Measurements from ENCODE around the gene SIGLEC12. TPM values are rescaled to one million over a fixed set of nuclear protein-coding genes. Genes with fewer than 3 reads are reported as not detected.

SIGLEC12 gene
- total and polyA plus RNA-seq, 2 donors (not counting 1 experiment from before 2014, with no cell fraction given): 0.24 TPM; not detected in 1

DNA sequence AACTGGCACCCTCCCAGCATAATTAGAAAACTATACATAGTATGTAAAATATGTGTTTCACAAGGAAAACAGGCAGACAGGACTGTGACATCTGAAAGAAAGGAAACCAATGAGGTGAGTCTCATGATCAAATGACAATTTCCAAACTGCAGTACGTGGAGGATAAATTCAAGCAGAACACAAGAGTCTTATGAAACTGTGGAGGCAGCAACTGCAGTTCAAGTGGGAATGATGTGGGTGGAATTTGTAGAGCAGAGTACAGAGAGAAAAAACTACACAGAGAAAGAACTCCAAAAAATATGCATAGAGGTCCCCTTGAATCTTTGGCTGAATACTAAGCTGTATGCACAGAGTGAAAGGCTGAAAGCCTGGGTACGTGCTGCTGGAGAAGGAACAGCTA is 20.2 kb upstream of the SIGLEC12 start:
- 80% methylated on average over 1 of the region's 2 CpGs for WGBS (ENCODE audit: insufficient coverage)
- peaks cover 2% of the 10 kb centered on the region for H3K9me3 Mint-ChIP-seq (ENCODE audit: insufficient read depth)
- ATAC-seq (ENCODE audit: low read depth) (no peak), DNase-seq (no peak)
- Histone ChIP-seq H2AFZ (ENCODE audit: insufficient read depth, low read depth, low read length, poor library complexity, severe bottlenecking) (no peak overlapping the region), H3K4me1 (ENCODE audit: control insufficient read depth in 2 of 2, insufficient read depth in 2 of 2, low read length in 2 of 2) (peaks cover 14 to 22% of the 10 kb centered on the region in 2 donors), H3K9me3 (ENCODE audit: control extremely low read depth in 1 of 3, control insufficient read depth in 2 of 3, insufficient read depth in 1 of 3, low read length in 2 of 3) (peaks cover 0 to 14% (median 3%) of the 10 kb centered on the region in 3 donors), H3K4me2 (replicated peaks; ENCODE audit: low read depth, low read length, poor library complexity, severe bottlenecking) (no peak overlapping the region), H3K27me3 (replicated peaks in 1 of 4; ENCODE audit: control extremely low read depth in 1 of 4, control insufficient read depth in 3 of 4, insufficient read depth in 4 of 4, low read length in 3 of 4) (no peaks in the 10 kb centered on the region), H3K79me2 (ENCODE audit: control insufficient read depth, insufficient read depth, low read length) (no peaks in the 10 kb centered on the region), H3K9ac (ENCODE audit: low read length) (no peak overlapping the region), H3K36me3 (replicated peaks in 1 of 2; ENCODE audit: control extremely low read depth in 1 of 2, control insufficient read depth in 1 of 2, extremely low read depth in 1 of 2, insufficient read depth in 2 of 2, low read length in 1 of 2) (peaks cover 0 to 21% of the 10 kb centered on the region in 2 experiments), H3K27ac (ENCODE audit: low read length in 2 of 2) (no peak overlapping the region), H4K20me1 (ENCODE audit: control insufficient read depth, insufficient read depth, low read length, poor library complexity, severe bottlenecking) (no peaks in the 10 kb centered on the region), H3K4me3 (ENCODE audit: control extremely low read depth in 1 of 5, extremely low read depth in 1 of 5, insufficient read depth in 1 of 5, low read depth in 2 of 5, low read length in 4 of 5) (no peak overlapping the region)
- H3K4me3 Mint-ChIP-seq: no peak overlapping the region
- ChIA-PET CTCF (interaction anchor here (0.6 to 1.6 kb wide), 5 partner anchors 8 to 138 kb away, joined by 3 to 6 read pairs (median 4); no protein-coding TSS in a partner anchor), POLR2A (no interaction called here)
- H3K27ac Mint-ChIP-seq: no peak overlapping the region
- intact Hi-C loops (cut with micrococcal nuclease): no loop called here
- H3K4me1 Mint-ChIP-seq: peaks cover 47% of the 10 kb centered on the region
- TF ChIP-seq EZH2 (IDR thresholded peaks at IDR 0.05; ENCODE audit: borderline replicate concordance, insufficient read depth, low read depth, low read length, poor library complexity, severe bottlenecking) (no peak), CTCF (IDR thresholded peaks at IDR 0.05) (no peak)
- no peaks in the 10 kb centered on the region for H3K27me3 Mint-ChIP-seq

DNA sequence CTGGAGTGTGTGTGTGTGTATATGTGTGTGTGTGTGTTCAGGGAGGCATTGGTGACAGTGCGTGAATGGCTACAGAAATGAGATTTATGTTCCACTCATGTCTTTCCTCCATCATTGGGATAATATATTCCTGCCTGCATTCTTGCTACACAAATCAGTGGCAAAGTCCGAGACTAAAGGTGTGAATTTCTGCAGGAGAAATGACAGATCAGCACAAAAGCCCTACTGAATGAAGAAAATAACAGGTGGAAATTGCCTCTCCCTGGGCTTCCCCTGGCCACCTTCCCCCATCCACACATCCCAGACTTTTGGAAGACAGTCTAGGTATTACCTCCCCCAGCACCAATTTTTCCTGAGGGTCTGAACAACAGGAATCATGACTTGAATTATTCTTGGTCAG is 19.8 kb upstream of the SIGLEC12 start:
- ATAC-seq (ENCODE audit: low read depth) (no peak), DNase-seq (no peak)
- Histone ChIP-seq H3K4me1 (ENCODE audit: control insufficient read depth in 2 of 2, insufficient read depth in 2 of 2, low read length in 2 of 2) (peaks cover 14 to 22% of the 10 kb centered on the region in 2 donors), H3K27me3 (replicated peaks in 1 of 4; ENCODE audit: control extremely low read depth in 1 of 4, control insufficient read depth in 3 of 4, insufficient read depth in 4 of 4, low read length in 3 of 4) (no peaks in the 10 kb centered on the region), H3K27ac (ENCODE audit: low read length in 2 of 2) (no peak overlapping the region), H3K79me2 (ENCODE audit: control insufficient read depth, insufficient read depth, low read length) (no peaks in the 10 kb centered on the region), H3K4me3 (ENCODE audit: control extremely low read depth in 1 of 5, extremely low read depth in 1 of 5, insufficient read depth in 1 of 5, low read depth in 2 of 5, low read length in 4 of 5) (no peak overlapping the region), H3K9ac (ENCODE audit: low read length) (no peak overlapping the region), H3K4me2 (replicated peaks; ENCODE audit: low read depth, low read length, poor library complexity, severe bottlenecking) (no peak overlapping the region), H2AFZ (ENCODE audit: insufficient read depth, low read depth, low read length, poor library complexity, severe bottlenecking) (no peak overlapping the region), H3K9me3 (ENCODE audit: control extremely low read depth in 1 of 3, control insufficient read depth in 2 of 3, insufficient read depth in 1 of 3, low read length in 2 of 3) (peaks cover 0 to 14% (median 3%) of the 10 kb centered on the region in 3 donors), H3K36me3 (replicated peaks in 1 of 2; ENCODE audit: control extremely low read depth in 1 of 2, control insufficient read depth in 1 of 2, extremely low read depth in 1 of 2, insufficient read depth in 2 of 2, low read length in 1 of 2) (peaks cover 0 to 21% of the 10 kb centered on the region in 2 experiments), H4K20me1 (ENCODE audit: control insufficient read depth, insufficient read depth, low read length, poor library complexity, severe bottlenecking) (no peaks in the 10 kb centered on the region)
- H3K27me3 Mint-ChIP-seq: no peaks in the 10 kb centered on the region
- H3K4me3 Mint-ChIP-seq: no peak overlapping the region
- no peak overlapping the region for H3K27ac Mint-ChIP-seq
- peaks cover 2% of the 10 kb centered on the region for H3K9me3 Mint-ChIP-seq (ENCODE audit: insufficient read depth)
- WGBS (ENCODE audit: insufficient coverage): no CpG with 5 or more reads among the region's 2 CpGs
- peaks cover 42% of the 10 kb centered on the region for H3K4me1 Mint-ChIP-seq
- no peak for TF ChIP-seq EZH2 (IDR thresholded peaks at IDR 0.05; ENCODE audit: borderline replicate concordance, insufficient read depth, low read depth, low read length, poor library complexity, severe bottlenecking)
- TF ChIP-seq CTCF (IDR thresholded peaks at IDR 0.05): no peak
- CTCF ChIA-PET: interaction anchor here (1.2 kb wide), 1 partner anchor 137 kb away, joined by 3 read pairs; no protein-coding TSS in a partner anchor
- POLR2A ChIA-PET: no interaction called here
- intact Hi-C loops (cut with micrococcal nuclease): no loop called here
